Measurements from ENCODE around the gene KIAA0930.

DNA sequence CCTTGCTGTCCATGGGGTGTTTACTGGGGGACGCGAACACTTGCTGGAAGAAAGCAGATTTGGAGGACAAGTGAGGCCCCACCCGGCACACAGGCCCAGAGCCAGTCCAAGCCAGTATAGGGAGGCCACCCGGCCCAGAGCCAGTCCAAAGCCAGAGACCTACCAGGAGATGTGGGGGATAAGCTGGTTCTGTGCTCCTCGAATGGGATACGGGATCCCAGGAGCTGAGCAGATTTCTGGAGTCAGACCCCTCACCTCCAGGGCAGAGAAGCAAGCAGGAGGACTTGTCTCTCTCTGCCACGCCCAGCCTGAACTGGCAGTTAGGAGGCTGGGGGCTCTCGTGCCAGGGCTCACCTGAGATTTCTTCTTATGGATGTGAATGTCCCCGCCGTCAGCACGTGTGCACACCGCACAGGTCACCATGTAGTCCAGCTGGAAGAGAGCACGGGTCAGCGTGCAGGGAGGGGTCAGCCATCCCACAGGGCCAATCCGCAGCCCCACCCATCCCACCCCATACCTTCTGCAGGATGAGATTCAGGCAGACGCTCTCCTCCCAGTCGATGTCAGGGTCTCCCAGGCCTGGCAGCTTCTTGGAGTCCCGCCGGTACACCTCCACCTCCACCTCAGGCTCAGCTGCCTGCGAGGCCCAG, 35.3 kb downstream of the KIAA0930 start:
- TF ChIP-seq ZNF70 (CRISPR knock-in tag; IDR thresholded peaks at IDR 0.05): no peak
- TF ChIP-seq PPARA (CRISPR knock-in tag; IDR thresholded peaks at IDR 0.05; ENCODE audit: borderline replicate concordance): no peak
- no peak for TF ChIP-seq ZNF8 (CRISPR knock-in tag; IDR thresholded peaks at IDR 0.05)
- TF ChIP-seq ZNF565 (CRISPR knock-in tag; conservative IDR thresholded peaks at IDR 0.05; ENCODE audit: low read depth): no peak
- TF ChIP-seq, protein P1, sequence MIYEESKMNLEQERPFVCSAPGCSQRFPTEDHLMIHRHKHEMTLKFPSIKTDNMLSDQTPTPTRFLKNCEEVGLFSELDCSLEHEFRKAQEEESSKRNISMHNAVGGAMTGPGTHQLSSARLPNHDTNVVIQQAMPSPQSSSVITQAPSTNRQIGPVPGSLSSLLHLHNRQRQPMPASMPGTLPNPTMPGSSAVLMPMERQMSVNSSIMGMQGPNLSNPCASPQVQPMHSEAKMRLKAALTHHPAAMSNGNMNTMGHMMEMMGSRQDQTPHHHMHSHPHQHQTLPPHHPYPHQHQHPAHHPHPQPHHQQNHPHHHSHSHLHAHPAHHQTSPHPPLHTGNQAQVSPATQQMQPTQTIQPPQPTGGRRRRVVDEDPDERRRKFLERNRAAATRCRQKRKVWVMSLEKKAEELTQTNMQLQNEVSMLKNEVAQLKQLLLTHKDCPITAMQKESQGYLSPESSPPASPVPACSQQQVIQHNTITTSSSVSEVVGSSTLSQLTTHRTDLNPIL (CRISPR knock-in tag; IDR thresholded peaks at IDR 0.05; ENCODE audit: low read depth): no peak
- no peak for TF ChIP-seq SNAI2 (CRISPR knock-in tag; IDR thresholded peaks at IDR 0.05)
- TF ChIP-seq TCF4 (CRISPR knock-in tag; IDR thresholded peaks at IDR 0.05; ENCODE audit: borderline replicate concordance): no peak
- no peak for TF ChIP-seq RARB (CRISPR knock-in tag; IDR thresholded peaks at IDR 0.05)
- TF ChIP-seq, protein P2, sequence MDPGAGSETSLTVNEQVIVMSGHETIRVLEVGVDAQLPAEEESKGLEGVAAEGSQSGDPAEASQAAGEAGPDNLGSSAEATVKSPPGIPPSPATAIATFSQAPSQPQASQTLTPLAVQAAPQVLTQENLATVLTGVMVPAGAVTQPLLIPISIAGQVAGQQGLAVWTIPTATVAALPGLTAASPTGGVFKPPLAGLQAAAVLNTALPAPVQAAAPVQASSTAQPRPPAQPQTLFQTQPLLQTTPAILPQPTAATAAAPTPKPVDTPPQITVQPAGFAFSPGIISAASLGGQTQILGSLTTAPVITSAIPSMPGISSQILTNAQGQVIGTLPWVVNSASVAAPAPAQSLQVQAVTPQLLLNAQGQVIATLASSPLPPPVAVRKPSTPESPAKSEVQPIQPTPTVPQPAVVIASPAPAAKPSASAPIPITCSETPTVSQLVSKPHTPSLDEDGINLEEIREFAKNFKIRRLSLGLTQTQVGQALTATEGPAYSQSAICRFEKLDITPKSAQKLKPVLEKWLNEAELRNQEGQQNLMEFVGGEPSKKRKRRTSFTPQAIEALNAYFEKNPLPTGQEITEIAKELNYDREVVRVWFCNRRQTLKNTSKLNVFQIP (CRISPR knock-in tag; IDR thresholded peaks at IDR 0.05; ENCODE audit: borderline replicate concordance, low read depth): no peak
- TF ChIP-seq, protein P3, sequence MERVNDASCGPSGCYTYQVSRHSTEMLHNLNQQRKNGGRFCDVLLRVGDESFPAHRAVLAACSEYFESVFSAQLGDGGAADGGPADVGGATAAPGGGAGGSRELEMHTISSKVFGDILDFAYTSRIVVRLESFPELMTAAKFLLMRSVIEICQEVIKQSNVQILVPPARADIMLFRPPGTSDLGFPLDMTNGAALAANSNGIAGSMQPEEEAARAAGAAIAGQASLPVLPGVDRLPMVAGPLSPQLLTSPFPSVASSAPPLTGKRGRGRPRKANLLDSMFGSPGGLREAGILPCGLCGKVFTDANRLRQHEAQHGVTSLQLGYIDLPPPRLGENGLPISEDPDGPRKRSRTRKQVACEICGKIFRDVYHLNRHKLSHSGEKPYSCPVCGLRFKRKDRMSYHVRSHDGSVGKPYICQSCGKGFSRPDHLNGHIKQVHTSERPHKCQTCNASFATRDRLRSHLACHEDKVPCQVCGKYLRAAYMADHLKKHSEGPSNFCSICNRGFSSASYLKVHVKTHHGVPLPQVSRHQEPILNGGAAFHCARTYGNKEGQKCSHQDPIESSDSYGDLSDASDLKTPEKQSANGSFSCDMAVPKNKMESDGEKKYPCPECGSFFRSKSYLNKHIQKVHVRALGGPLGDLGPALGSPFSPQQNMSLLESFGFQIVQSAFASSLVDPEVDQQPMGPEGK (CRISPR knock-in tag; IDR thresholded peaks at IDR 0.05; ENCODE audit: borderline replicate concordance): no peak

Measured in SK-N-SH treated with all-trans-retinoic acid at 6 μM for 48 hours (cell line).